NCI-H2029 (cell line): Measurements from ENCODE around the gene TRMT10B.
"Not testable (repeated sequence)": the region's sequence is repeated elsewhere in the genome, so short reads cannot be mapped to it uniquely, and the experiment has no call there.

ENCODE experiments used
- DNase-seq: peaks from one replicate; lab custom pipeline; 2025; lab: John Stamatoyannopoulos, UW

Gene TRMT10B

DNA sequence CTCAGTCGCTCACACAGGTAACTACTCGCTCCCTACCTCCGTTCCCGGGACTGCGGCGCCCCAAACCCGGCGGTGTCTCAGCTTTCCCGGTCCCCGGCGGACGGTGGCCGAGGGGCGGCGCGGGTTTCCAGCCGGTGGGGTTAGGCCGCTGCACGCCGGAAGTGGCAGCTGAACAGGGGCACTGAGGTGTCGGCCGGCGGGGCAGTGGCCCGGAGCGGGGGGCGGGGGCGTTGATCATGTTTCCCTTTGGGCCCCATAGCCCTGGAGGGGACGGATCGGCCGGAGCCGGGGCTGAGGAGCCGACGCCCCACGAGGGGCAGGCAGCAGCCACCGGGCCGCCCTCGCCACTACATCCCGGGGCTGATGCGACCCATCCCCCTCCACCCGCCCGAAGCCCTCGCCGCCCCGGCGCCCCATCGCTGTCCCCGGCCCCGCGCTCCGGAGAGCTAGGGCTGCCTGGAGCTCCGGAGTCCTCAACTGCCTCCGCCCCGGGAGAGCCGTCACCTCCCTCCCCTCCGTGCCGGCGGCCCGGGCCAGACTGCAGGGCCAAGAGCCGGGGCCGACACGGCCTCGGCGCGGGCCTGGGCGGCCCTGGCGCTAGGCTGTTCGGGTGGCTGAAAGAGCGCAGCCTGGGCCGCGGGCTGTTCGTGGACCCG lies 47.2 kb downstream of the TRMT10B start, which contains the start of gene DCAF10:
DCAF10 (plus strand) TSS at position 167 of the 656 bp plus-strand sequence; CDS start at position 237, 70 bp downstream.
- DNase-seq, result peak; percentile 52

DNA sequence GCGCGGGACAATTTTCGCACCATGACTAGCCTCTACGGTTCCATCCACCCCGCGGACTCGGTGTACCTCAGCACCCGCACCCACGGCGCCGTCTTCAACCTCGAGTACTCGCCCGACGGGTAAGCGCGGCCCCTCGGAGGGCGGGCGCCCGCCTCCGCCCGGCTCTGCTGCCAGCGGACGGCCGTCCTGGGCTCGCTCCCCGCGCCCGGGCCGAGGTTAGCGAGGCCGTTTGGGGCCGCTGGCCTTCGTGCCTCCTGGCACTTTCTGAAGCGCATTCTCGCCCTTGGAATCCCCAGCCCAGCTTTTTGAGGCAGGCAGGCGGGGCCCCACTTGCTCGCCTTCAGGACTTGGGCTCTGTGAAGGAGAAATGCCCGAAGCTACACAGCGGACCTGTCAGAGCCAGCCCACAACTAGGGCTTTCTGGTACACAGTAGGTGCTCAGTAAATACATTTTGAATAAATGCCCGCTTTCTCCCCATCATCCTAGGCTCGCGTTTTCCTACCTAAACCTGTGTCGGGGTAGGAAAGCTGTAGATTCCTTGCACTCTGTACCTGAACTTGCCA lies 47.8 kb downstream of the TRMT10B start:
- peak; percentile 12 for DNase-seq

DNA sequence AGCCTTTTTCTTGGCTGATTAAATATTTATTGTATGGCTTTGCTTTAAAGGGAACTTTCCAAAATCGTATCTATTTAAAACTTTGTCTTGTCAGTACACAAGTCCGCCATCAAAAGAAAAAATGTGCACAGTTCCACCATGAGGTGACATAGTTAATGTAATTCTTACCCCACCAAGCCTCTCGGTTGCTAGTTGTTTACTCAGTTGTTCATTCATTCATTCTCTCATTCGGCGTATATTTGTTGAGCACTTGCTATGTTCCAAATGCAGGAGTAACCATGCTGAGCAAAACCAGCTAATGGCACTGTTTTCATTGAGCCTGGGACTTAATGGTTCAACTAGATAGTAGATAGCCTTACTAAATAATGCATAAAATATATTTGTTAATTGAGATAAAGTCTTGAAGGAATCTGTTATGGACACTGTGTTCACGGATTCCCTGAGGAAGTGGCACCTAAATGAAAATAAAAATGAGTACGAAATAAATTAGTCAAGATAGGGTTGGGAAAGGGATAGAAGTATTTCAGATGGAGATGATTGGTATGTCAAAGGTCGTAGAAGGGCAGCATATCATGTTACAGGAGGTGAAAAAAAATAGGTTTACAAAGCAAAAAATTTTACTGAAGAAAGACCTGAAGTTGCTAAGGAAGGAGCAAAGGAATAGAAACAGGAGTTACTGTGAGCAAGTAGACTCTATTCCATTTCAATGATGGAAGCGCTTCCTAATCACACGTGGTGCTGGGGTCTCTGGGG lies 48.5 kb downstream of the TRMT10B start:
- no peak for DNase-seq

DNA sequence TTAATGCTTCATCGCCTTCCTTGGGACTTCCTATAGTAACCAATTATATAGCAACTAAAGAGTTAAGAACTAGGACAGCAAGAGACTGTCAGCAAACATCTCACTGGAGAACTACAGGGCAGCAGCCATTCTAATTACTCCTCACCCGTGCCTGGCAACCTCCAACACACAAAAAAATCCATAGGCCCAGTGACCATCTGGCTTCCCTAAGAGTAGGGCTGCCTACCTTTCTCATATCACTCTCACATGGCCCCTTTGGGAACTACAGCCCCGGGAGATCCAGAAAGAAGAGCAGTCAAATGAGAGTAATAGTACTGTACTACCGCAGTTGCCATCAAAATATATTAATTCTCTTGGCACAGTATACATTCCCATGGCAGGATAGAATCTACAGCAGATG lies 52.7 kb downstream of the TRMT10B start:
- no peak for DNase-seq

DNA sequence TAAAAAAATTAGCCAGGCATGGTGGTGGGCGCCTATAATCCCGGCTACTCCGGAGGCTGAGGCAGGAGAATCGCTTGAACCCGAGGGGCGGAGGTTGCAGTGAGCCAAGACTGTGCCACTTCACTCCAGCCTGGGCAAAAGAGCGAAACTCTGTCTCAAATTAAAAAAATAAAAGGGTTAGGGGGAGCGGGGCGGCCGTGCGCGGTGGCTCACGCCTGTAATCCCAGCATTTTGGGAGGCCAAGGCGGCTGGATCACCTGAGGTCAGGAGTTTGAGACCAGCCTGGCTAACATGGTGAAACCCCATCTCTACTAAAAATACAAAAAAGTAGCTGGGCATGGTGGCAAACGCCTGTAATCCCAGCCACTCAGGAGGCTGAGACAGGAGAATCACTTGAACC lies 56.1 kb downstream of the TRMT10B start:
- not testable (repeated sequence) for DNase-seq

DNA sequence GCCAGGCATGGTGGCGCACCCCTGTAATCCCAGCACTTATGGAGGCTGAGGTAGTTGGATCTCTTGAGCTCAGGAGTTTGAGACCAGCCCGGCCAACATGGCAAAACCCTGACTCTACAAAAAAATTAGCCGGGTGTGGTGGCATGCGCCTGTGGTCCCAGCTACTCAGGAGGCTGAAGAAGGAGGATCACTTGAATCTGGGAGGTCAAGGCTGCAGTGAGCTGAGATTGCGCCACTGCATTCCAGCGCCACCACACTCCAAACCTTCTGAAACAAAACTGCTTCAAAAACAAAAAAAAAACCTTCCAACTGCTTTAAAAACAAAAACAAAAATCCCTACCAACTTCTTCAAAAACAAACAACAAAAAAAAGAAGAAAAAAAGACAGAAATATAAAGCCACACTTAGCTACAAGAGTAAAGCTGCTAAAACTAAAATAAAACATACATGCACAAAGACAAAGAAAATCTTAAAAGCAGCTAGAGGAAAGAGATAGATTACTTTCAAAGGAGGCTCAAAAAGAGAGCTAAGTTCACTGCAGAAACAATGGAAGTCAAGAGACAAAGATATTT lies 58.4 kb downstream of the TRMT10B start:
- DNase-seq, result no peak

DNA sequence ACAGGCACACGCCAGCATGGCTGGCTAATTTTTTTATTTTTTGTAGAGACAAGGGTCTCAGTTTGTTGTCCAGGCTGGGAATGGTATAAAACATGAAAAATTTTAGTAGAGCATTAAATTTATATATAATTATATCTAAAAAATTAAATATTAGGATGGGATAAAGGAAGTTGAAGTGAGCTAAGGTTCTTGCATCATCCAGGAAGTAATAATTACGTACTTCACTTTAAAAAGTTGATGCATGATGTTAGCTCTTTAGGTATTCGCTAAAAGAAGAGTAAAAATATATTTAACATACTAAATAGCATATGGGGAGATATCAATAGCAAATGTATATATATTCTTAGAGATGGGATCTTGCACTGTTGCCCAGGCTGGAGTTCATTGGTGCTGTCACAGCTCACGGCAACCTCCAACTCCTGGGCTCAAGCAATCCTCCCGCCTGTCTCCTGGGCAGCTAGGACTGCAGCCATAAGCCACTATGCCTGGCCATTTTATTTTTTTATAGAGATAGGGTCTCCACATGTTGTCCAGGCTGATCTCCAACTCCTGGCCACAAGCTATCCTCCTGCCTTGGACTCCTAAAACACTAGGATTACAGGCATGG lies 59.3 kb downstream of the TRMT10B start:
- DNase-seq, result no peak

DNA sequence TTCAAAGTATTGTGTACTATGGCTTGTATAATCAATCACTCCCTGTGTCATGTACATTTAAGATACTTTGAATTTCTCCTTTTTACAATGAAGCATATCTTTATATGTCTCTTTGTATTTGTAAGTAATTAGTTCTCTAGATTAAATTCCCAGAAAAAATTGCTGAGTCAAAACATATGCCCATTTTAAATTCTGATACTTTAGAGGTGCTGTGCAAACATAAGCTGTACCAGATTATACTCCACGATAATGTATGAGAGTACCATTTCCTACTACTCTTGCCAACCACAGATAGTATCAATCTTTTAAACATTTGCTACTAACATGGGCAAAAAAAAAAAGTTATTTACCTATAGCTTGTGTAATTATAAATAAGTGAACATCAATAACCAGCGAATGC lies 65.2 kb downstream of the TRMT10B start:
- no peak for DNase-seq

DNA sequence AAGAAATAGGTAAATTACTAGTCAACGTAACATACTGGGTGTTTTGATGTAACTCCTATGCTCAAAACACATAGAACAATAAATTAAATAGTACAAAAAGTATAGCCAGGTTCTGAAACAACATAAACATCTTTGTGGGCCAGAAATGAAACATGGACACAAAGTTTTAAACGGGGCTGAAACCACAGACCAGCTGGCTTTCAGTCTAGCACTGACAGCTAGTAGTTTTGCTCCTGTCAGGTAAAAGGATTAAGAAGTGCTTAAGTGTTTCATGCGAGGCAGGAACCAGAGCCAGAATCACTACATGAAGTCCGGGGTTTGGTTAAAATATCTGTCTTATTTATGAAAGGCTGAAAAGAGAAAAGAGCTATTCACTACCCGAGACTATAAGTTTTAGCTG lies 66.5 kb downstream of the TRMT10B start:
- DNase-seq, result no peak

DNA sequence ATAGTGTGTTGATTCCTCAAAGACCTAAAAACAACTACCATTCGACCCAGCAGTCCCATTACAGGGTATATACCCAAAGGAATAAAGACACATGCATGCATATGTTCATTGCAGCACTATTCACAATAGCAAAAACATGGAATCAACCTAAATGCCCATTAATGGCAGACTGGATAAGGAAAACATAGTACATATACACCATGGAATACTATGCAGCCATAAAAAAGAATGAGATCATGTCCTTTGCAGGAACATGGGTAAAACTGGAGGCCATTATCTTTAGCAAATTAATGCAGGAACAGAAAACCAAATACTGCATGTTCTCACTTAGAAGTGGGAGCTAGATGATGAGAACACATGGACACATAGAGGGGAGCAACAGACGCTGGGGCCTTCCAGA lies 71.6 kb downstream of the TRMT10B start:
- not testable (repeated sequence) for DNase-seq

DNA sequence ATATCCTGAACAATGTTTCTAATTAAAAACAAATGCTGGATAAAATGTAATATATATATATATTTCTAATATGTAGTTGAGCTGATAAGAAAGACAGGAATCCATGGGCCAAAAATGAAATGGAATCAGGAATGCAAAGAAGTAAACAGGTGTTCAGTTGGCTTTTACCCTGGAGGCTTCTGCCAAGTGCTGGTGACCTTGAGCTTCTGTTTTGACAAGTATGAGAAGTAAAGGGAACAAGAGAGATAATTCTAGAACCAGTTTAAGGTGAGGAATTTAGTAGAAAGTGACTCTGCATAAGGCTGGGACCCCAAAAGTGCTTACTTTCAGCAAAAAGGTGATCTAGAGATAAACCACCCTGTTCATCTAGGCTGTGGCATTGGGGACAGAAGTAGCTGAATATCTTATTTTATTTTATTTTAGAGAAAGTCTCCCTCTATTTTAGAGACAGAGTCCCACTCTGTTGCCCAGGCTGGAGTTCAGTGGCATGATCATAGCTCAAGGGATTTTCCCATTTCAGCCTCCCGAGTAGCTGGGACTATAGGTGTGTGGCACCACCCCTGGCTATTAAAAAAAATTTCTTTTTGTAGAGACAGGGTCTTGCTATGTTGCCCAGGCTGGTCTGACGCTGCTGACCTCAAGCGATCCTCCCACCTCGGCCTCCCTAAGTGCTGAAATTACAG lies 74.0 kb downstream of the TRMT10B start:
- DNase-seq, result no peak
